B cell (primary cell): ENCODE measurements around the gene P3H3. TPM values are rescaled to one million over a fixed set of nuclear protein-coding genes. Genes with fewer than 3 reads are reported as not detected.

Experiments used
- ATAC-seq: fragments of 200-7000 bp; cut with Tn5 transposase; one replicate; pipeline ENCODE4 v1.10.0; 2021; ENCODE audit warnings: low read depth, mild to moderate bottlenecking, moderate number of reproducible peaks, moderate library complexity
- CTCF ChIA-PET: fragments of 350-600 bp; sonication (Branson Sonifier 250); formaldehyde crosslinking; loops from one replicate; lab custom pipeline; 2021; ENCODE audit warnings: antibody characterized with exemption, inconsistent platforms; lab: Charles Lee
- POLR2A ChIA-PET: fragments of 350-600 bp; sonication (Branson Sonifier 250); formaldehyde crosslinking; loops from one replicate; lab custom pipeline; 2021; ENCODE audit warnings: antibody characterized with exemption; lab: Charles Lee
- DNase-seq: peaks from one replicate; pipeline ENCODE4 v3.0.0; 2013
- H2AFZ ChIP-seq: 2 replicates; pipeline ENCODE4 v1.6.1; 2012; ENCODE audit warnings: mild to moderate bottlenecking, low read depth, low read length; ENCODE audit not compliant: insufficient read depth, poor library complexity, severe bottlenecking
- H3K27ac ChIP-seq, 2 donors: 1 replicate in 1 of 2; 2 replicates in 1 of 2; pipeline ENCODE4 v1.5.1; 2012 to 2013; ENCODE audit warnings: low read length in 2 of 2, mild to moderate bottlenecking in 2 of 2, moderate library complexity in 1 of 2
- H3K27me3 ChIP-seq, 4 experiments: fragments of 200-600 bp in 1 of 4; sonication (generic) in 1 of 4; replicated peaks in 1 of 4; 1 replicate in 2 of 4; 2 replicates in 2 of 4; pipeline versions ENCODE4 v1.6.1 to v1.7.0; 2013 to 2016; ENCODE audit warnings: low read length in 3 of 4, mild to moderate bottlenecking in 2 of 4, mixed read lengths in 1 of 4, moderate library complexity in 1 of 4; ENCODE audit not compliant: insufficient read depth in 4 of 4, control insufficient read depth in 3 of 4; ENCODE audit errors: control extremely low read depth in 1 of 4
- H3K36me3 ChIP-seq, 2 experiments: replicated peaks in 1 of 2; 1 replicate in 1 of 2; 2 replicates in 1 of 2; pipeline versions ENCODE4 v1.6.1 to v1.7.1; 2013; ENCODE audit warnings: low read length in 1 of 2; ENCODE audit not compliant: insufficient read depth in 2 of 2, control insufficient read depth in 1 of 2; ENCODE audit errors: control extremely low read depth in 1 of 2, extremely low read depth in 1 of 2
- H3K4me1 ChIP-seq, 2 donors: fragments of 200-600 bp in 1 of 2; sonication (generic) in 1 of 2; 1 replicate in 1 of 2; 2 replicates in 1 of 2; pipeline versions ENCODE4 v1.5.1 to v1.6.1; 2013 to 2017; ENCODE audit warnings: low read length in 2 of 2; ENCODE audit not compliant: control insufficient read depth in 2 of 2, insufficient read depth in 2 of 2
- H3K4me2 ChIP-seq: replicated peaks from 2 replicates; pipeline ENCODE3; 2012; ENCODE audit warnings: mild to moderate bottlenecking, low read depth, low read length; ENCODE audit not compliant: poor library complexity, severe bottlenecking
- H3K4me3 ChIP-seq, 5 experiments: fragments of 200-600 bp in 1 of 5; sonication (generic) in 1 of 5; 1 replicate in 3 of 5; 2 replicates in 2 of 5; pipeline versions ENCODE4 v1.5.1 to v1.7.0; 2011 to 2016; ENCODE audit warnings: low read length in 4 of 5, mild to moderate bottlenecking in 4 of 5, low read depth in 2 of 5, control low read depth in 1 of 5, moderate library complexity in 1 of 5; ENCODE audit not compliant: insufficient read depth in 1 of 5; ENCODE audit errors: control extremely low read depth in 1 of 5, extremely low read depth in 1 of 5
- H3K79me2 ChIP-seq: fragments of 200-600 bp; sonication (generic); one replicate; pipeline ENCODE4 v1.6.0; 2016; ENCODE audit warnings: low read length; ENCODE audit not compliant: control insufficient read depth, insufficient read depth
- H3K9ac ChIP-seq: fragments of 200-600 bp; sonication (generic); 2 replicates; pipeline ENCODE4 v1.6.1; 2017; ENCODE audit warnings: mild to moderate bottlenecking, low read length, moderate library complexity
- H3K9me3 ChIP-seq, 3 donors: one replicate each; pipeline versions ENCODE4 v1.6.1 to v1.7.1; 2013; ENCODE audit warnings: low read length in 2 of 3; ENCODE audit not compliant: control insufficient read depth in 2 of 3, insufficient read depth in 1 of 3; ENCODE audit errors: control extremely low read depth in 1 of 3
- H4K20me1 ChIP-seq: 2 replicates; pipeline ENCODE4 v1.6.0; 2012; ENCODE audit warnings: mild to moderate bottlenecking, low read length; ENCODE audit not compliant: insufficient read depth, control insufficient read depth, poor library complexity, severe bottlenecking
- H3K27ac Mint-ChIP-seq: one replicate; pipeline ENCODE4 v1.8.0; 2021; ENCODE audit warnings: mixed read lengths
- H3K27me3 Mint-ChIP-seq: one replicate; pipeline ENCODE4 v1.8.0; 2021; ENCODE audit warnings: mixed read lengths
- H3K4me1 Mint-ChIP-seq: one replicate; pipeline ENCODE4 v1.8.0; 2021; ENCODE audit warnings: mixed read lengths
- H3K4me3 Mint-ChIP-seq: one replicate; pipeline ENCODE4 v1.8.0; 2021; ENCODE audit warnings: mixed read lengths
- H3K9me3 Mint-ChIP-seq: one replicate; pipeline ENCODE4 v1.8.0; 2022; ENCODE audit warnings: mixed read lengths; ENCODE audit not compliant: insufficient read depth
- CTCF ChIP-seq: fragments of 200-600 bp; IDR thresholded peaks from one replicate; pipeline ENCODE4 v1.8.0; 2022; ENCODE audit warnings: antibody characterized with exemption, mild to moderate bottlenecking
- EZH2 ChIP-seq: IDR thresholded peaks from 2 replicates; pipeline ENCODE4 v1.6.1; 2012; ENCODE audit warnings: borderline replicate concordance, low read depth, mild to moderate bottlenecking, moderate library complexity, low read length; ENCODE audit not compliant: insufficient read depth, poor library complexity, severe bottlenecking
- WGBS: methylation state at CpG from one replicate; pipeline ENCODE4 v1.1.5; 2013; ENCODE audit warnings: missing lambda C conversion rate; ENCODE audit not compliant: insufficient coverage; 5-methylcytosine and 5-hydroxymethylcytosine counted together
- intact Hi-C: fragments of 100-400 bp; cut with micrococcal nuclease; formaldehyde crosslinking; loops from one replicate; pipeline ENCODE4 v1.10.0; 2022
- polyA plus RNA-seq: library from polyadenylated mRNA; depleted of rRNA; stranded (reverse); fragments of >200 nt; gene quantifications from 2 replicates; pipeline ENCODE4 v1.2.3, GENCODE V29; 2012
- total RNA-seq, 2 donors: library from RNA; stranded (reverse); fragments of 120-200 nt in 1 of 2; gene quantifications; 1 replicate in 1 of 2; 2 replicates in 1 of 2; pipeline versions ENCODE4 v1.2.3 to v1.2.4, GENCODE V29; 2013 to 2022

The P3H3 gene
- total and polyA plus RNA-seq, 2 donors (not counting 1 experiment from before 2014, with no cell fraction given): 0.09 TPM; not detected in 1

DNA sequence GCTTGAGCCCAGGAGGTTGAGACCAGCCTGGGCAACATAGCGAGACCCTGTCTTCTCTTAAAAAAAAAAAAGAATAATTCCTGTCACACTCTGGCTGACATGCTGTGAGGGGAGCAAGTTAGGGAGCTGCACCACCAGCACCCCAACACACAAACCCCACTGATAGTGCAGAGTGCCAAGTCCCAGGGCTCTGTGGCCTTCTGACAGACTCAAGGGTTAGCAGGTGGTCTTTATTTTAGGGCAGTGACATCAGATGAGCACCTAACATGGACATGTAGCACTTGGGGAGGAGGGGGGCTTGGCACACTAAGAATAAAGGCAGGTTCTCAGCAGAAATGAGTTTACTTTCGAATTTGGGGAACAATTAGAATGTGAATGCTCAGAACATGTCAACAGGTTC lies 30.6 kb downstream of the P3H3 start:
- Mint-ChIP-seq H3K9me3 (no peaks in the 10 kb centered on the region), H3K4me1 (no peaks in the 10 kb centered on the region), H3K27me3 (no peaks in the 10 kb centered on the region), H3K4me3 (no peak overlapping the region), H3K27ac (no peak overlapping the region)
- peaks cover 5% of the 10 kb centered on the region for H4K20me1 ChIP-seq
- ATAC-seq (no peak), DNase-seq (no peak)
- no peak overlapping the region for H3K4me3 ChIP-seq
- no peak overlapping the region for H2AFZ ChIP-seq
- 100% methylated on average over 1 of the region's 2 CpGs for WGBS
- H3K4me1 ChIP-seq: no peaks in the 10 kb centered on the region
- H3K4me2 ChIP-seq: no peak overlapping the region
- H3K27ac ChIP-seq: no peak overlapping the region
- H3K9me3 ChIP-seq: no peaks in the 10 kb centered on the region
- H3K27me3 ChIP-seq: no peaks in the 10 kb centered on the region
- peaks cover 0 to 81% of the 10 kb centered on the region in 2 experiments for H3K36me3 ChIP-seq
- H3K79me2 ChIP-seq: peaks cover 42% of the 10 kb centered on the region
- ChIA-PET CTCF (interaction anchor here (2.4 kb wide), 1 partner anchor 11 kb away, joined by 7 read pairs; no protein-coding TSS in a partner anchor), POLR2A (no interaction called here)
- TF ChIP-seq EZH2 (no peak), CTCF (no peak)
- H3K9ac ChIP-seq: no peak overlapping the region
- intact Hi-C loops: no loop called here

DNA sequence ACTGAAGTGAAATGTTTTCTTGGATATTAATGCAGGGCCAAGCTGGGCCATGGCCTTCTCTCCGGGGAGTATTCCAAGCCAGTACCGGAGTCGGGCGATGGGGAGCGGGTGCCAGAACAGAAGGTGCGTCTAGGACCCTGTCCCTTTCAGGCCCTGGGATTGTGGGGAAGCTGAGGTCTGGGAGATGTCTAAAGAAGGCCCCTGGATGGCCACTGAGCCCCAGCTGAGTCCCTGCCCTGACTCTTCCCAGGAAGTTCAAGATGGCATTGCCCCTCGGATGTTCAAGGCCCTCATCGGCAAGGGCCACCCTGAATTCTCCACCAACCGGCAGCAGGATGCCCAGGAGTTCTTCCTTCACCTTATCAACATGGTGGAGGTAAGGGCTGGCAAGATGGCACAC lies 31.9 kb downstream of the P3H3 start:
- Histone ChIP-seq H3K36me3 (peaks cover 0 to 84% of the 10 kb centered on the region in 2 experiments), H3K27me3 (no peaks in the 10 kb centered on the region), H3K79me2 (peaks cover 29% of the 10 kb centered on the region), H3K4me1 (no peaks in the 10 kb centered on the region), H3K27ac (no peak overlapping the region), H3K9me3 (no peaks in the 10 kb centered on the region), H3K4me3 (no peak overlapping the region), H4K20me1 (peaks cover 5% of the 10 kb centered on the region), H3K9ac (no peak overlapping the region), H2AFZ (no peak overlapping the region), H3K4me2 (no peak overlapping the region)
- ChIA-PET POLR2A (no interaction called here), CTCF (interaction anchor here (1.4 to 2.4 kb wide), 2 partner anchors 9 to 13 kb away, joined by 4 to 7 read pairs; partner anchors contain the start of gene SPSB2)
- Mint-ChIP-seq H3K4me3 (no peak overlapping the region), H3K4me1 (no peaks in the 10 kb centered on the region), H3K9me3 (no peaks in the 10 kb centered on the region), H3K27ac (no peak overlapping the region), H3K27me3 (no peaks in the 10 kb centered on the region)
- no peak for DNase-seq
- ATAC-seq: no peak
- WGBS: 99% methylated on average over 6 of the region's 9 CpGs
- TF ChIP-seq EZH2: no peak
- no peak for TF ChIP-seq CTCF
- intact Hi-C loops: no loop called here
